Stimulated activated CD8-positive, alpha-beta memory T cell treated with anti-CD3 and anti-CD28 coated beads, Interleukin-2, amount 100 ng/mL, for 1 hour (primary cell): ENCODE data around the gene DLG2.
"Not testable (repeated sequence)": the region's sequence is repeated elsewhere in the genome, so short reads cannot be mapped to it uniquely, and the experiment has no call there.

Experiments
- DNase-seq, 2 donors: peaks; one replicate each; pipeline ENCODE4 v3.0.0-alpha.2; 2020; ENCODE audit warnings: low read depth in 2 of 2

Gene DLG2

DNA sequence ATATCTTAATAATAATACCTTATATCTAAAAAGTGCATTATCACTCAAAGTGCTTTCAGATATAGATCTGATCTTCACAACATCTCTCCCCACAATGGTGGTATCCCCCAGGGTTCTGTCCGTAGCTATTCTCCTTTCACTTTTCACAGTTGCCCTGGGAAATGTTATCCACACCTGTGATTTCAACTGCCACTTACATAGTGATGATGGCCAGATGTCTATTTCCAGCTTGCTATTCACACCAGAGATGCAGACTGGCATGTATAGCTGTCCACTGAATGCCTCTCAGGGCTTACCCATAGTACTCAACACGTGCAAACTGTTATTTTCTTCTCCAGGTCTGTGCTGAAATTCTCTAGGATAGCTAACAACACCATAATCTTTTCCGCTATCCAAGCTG, 724.7 kb downstream of the DLG2 start:
- no peak for DNase-seq

DNA sequence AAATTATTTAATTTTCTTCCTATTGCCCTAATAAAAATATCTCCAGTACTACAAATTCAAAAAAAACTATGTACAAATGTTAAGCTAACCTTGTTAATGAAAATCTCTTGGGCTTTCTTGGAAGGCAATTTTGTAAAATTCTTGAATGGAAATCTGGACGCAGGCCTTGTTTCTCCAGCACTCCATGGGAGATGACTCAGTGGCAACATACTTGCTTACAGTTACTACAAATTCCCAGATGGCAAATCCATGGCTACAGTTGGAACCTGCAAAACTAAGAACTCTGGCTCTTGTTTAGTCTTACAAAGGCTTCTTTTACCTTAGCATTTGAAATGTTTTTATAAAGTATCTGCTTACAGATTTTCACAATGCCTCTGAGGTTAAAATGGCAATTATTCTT, 725.2 kb downstream of the DLG2 start:
- no peak for DNase-seq

GRCh38 chr11:84899740-84900139, 727.4 kb downstream of the DLG2 start:
- no peak for DNase-seq

- no peak for DNase-seq
These were observed 728.0 kb downstream of the DLG2 start for GRCh38 chr11:84899134-84899533.

- no peak for DNase-seq
These were observed 732.5 kb downstream of the DLG2 start for GRCh38 chr11:84894666-84895065.

DNA sequence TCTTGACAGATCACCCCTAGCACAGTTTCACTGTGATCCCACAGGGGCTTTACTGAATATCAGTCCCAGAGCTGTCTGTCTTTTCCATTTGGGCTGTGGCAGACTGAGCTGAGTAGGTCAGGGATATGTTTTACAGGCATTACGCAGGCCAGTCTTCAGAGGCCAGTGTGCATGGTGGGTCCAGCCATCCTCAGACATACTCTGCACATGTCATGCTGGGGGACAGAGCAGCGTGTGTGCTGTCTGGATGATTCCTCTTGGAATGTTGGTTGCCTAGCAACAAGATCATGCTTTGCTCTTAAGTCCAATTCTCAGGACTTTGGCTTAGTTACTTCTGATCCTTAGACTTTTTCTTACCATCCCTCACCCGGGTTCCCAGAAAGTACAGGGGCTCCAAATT, 736.5 kb downstream of the DLG2 start:
- DNase-seq = no peak

GRCh38 chr11:84889556-84889955, 737.6 kb downstream of the DLG2 start:
- DNase-seq = no peak

GRCh38 chr11:84887055-84887629, 740.0 kb downstream of the DLG2 start:
- no peak for DNase-seq

DNA sequence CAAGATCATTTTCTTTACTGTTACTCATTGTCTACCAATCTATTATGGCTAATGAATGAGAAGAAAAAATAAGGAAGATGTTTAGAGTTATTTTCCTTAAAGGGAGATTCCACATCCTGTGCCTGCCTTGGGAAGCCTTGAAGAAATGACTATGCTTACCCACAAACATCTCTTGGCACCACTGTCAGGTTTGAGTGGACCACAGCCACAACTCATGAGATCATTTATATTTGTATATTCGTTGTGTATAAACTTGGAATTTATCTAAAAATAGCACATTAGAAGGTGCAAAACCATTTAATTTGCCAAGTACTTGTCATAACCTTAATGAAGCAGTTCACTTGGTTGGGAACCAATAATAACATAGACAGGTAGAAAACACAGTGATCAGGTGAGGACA, 740.8 kb downstream of the DLG2 start:
- no peak for DNase-seq

GRCh38 chr11:84884836-84885235, 742.3 kb downstream of the DLG2 start:
- no peak for DNase-seq

DNA sequence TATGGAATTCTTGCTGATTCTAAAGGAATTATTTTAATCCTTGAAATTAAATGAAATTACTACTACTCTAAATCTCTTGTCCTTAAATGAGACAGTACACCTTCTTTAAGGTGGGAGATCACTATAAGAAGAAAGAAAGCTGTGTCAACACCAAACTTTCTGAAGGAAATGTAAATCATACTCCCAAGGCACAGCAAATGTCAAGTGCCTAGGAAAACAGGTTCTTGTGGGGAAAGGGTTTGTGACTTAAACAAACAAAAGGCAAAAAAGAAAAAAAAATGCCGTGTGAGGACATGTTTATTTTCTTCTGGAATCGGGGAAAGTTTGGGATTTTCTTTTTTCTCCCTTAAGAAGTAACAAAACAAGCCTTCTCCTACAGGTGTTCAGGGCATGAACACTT, 745.1 kb downstream of the DLG2 start:
- DNase-seq = no peak

GRCh38 chr11:84871116-84871515, 756.0 kb downstream of the DLG2 start:
- no peak for DNase-seq

DNA sequence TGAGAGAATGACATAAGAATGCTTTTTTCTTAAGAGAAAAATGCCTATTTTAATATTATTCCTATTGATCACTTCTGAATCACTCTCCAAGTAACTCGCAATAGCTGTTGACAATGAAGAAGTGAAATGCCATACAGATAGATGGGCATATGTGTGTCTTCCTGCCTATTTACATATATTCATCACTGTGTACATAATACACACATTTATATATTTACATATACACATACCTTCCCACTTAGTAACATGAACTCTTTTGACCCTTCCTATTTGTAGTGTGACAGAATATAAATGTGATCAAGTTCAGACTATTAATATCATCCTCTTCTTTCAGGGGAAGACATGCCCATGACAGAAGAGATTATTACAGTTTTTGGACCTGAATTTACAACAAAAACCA, 756.7 kb downstream of the DLG2 start:
- DNase-seq = no peak

DNA sequence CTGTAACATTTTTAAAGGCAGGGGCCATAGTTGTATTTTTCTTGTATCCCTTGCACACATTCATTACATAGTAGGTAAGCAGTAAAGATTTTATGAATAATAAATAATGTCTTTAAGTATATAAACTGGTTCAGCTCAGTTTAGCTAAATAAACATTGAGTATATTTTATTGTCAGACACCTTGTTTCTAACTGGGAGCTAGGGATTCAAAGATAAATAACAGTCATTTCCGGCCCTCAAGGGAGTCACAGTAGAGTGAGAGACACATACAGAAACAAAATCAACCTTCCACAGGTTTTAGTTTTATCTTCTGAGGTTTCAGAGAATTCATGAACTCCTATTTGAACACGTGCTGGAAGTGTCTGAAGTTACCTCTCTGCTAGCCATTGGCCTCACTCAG, 760.2 kb downstream of the DLG2 start:
- no peak for DNase-seq

DNA sequence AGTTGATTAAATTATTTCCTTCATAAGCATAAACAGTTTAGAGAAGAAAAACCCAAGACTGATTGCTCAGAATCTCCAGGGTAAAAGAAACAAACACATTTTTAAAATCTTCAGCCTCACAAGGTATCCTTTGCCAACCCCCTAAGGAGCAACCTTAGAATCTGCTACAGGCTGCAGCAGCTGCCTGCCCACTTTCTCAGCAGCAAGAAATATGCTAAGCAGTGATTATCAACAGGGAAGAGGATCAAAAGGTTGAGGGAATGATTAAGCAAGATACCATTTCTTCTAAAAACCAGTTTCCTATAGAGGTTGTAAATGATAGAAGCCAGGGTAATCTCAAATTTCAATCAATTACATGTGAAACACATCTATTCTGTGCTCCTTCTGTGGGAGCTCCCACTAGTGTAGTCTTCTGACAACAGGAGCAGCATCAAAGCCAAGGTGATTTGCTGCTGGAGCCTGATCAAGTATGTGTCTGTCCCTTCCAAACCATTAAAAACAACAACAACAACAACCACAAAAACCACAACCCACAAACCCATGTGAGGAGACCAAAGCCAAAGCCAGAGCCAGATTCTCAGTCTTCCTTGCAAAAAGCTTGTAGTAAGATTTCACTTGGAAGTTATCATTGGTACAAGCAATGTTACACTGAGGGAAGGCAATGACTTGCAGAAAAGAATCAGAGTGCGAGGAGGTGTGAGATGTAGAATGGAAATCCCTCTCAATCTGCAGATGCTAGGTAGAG, 761.2 kb downstream of the DLG2 start:
- DNase-seq = no peak

- DNase-seq = no peak
These were observed 761.9 kb downstream of the DLG2 start for GRCh38 chr11:84865257-84865656.

- DNase-seq = no peak
These were observed 769.4 kb downstream of the DLG2 start for GRCh38 chr11:84857746-84858145.

- DNase-seq = no peak
These were observed 771.5 kb downstream of the DLG2 start for GRCh38 chr11:84855508-84856245.

GRCh38 chr11:84854498-84854880, 772.7 kb downstream of the DLG2 start:
- DNase-seq = no peak

GRCh38 chr11:84853841-84854497, 773.2 kb downstream of the DLG2 start:
- no peak for DNase-seq

DNA sequence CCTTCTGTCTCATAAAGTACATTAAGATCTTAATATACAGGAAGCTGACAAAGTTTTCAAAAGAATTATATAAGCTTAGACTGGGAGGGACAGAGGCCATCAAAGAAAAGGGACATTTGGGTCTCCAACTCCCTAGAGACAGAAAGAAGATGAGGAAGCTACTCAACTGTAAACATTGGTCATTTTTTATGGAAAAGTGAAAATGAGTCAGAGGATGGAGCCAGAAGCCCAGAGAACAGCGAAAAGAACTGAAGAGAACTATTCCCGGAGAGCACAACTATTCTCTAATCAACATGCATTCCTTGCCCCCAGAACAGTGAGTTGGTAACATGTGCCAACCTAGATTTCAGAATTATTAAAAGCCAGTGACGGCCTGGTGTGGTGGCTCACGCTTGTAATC, 779.3 kb downstream of the DLG2 start:
- DNase-seq = no peak

- DNase-seq = not testable (repeated sequence)
These were observed 786.9 kb downstream of the DLG2 start for GRCh38 chr11:84840201-84840600.
